ENCODE data around the gene DGKA. TPM values are rescaled to one million over a fixed set of nuclear protein-coding genes. Genes with fewer than 3 reads are reported as not detected.
"Not testable (repeated sequence)": the region's sequence is repeated elsewhere in the genome, so short reads cannot be mapped to it uniquely, and the experiment has no call there.

The DGKA gene
- polyA plus RNA-seq (2012; ENCODE audit: missing spikeins) = 41.2 TPM

GRCh38 chr12:55930771-55931316 lies at the start of gene DGKA:
Gene DGKA (plus strand): TSS chr12:55931162. CDS start chr12:55936504, 5,342 bp downstream.
- FAIRE-seq = peak; percentile 9

DNA sequence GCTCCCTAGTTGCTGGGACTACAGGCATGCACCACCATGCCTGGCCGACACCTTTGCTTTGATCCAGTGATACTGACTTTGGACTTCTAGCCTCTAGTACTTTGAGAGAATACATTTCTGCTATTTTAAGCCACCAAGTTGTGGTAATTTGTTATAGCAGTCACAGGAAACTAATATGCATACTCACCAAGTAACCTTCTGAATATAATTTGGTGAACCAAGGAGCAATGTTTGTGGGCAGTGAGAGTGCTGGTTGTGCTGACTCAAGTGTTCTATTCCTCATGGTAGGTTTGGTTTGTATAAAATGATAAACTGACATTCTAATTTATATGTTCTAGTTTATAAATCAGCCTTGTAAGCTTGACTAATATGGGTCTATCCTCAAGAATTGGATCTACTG lies 45.8 kb upstream of the DGKA start:
- TF ChIP-seq POLR2AphosphoS5 (IDR thresholded peaks at IDR 0.05; ENCODE audit: low read depth, low read length) (no peak), POLR2A (IDR thresholded peaks at IDR 0.05; ENCODE audit: low read depth, low read length) (no peak), TAF1 (IDR thresholded peaks at IDR 0.05; ENCODE audit: borderline replicate concordance, low read depth, low read length) (no peak)
- no peak for FAIRE-seq

More at GRCh38 chr12:55930771-55931316, at the start of gene DGKA:
- DNase-seq (ENCODE audit: insufficient read length) = peak; percentile 52
- no peak for TF ChIP-seq POLR2AphosphoS5 (IDR thresholded peaks at IDR 0.05; ENCODE audit: low read depth, low read length)
- TF ChIP-seq POLR2A (IDR thresholded peaks at IDR 0.05; ENCODE audit: low read depth, low read length) = peak; percentile 43; the same call in 1 of the 2 replicates

GRCh38 chr12:55891310-55891709 lies 39.7 kb upstream of the DGKA start:
- no peak for FAIRE-seq
- TF ChIP-seq TAF1 (IDR thresholded peaks at IDR 0.05; ENCODE audit: borderline replicate concordance, low read depth, low read length) = no peak
- DNase-seq (ENCODE audit: insufficient read length) = no peak

More for the DNA sequence above, 45.8 kb upstream of the DGKA start:
- no peak for DNase-seq (ENCODE audit: insufficient read length)

- FAIRE-seq (no peak), DNase-seq (ENCODE audit: insufficient read length) (no peak)
- TF ChIP-seq POLR2AphosphoS5 (IDR thresholded peaks at IDR 0.05; ENCODE audit: low read depth, low read length) (no peak), POLR2A (IDR thresholded peaks at IDR 0.05; ENCODE audit: low read depth, low read length) (no peak), TAF1 (IDR thresholded peaks at IDR 0.05; ENCODE audit: borderline replicate concordance, low read depth, low read length) (no peak)
Measured at GRCh38 chr12:55893723-55894122, 37.2 kb upstream of the DGKA start.

- TF ChIP-seq POLR2A (IDR thresholded peaks at IDR 0.05; ENCODE audit: low read depth, low read length) (no peak), TAF1 (IDR thresholded peaks at IDR 0.05; ENCODE audit: borderline replicate concordance, low read depth, low read length) (no peak), POLR2AphosphoS5 (IDR thresholded peaks at IDR 0.05; ENCODE audit: low read depth, low read length) (no peak)
- FAIRE-seq = no peak
- DNase-seq (ENCODE audit: insufficient read length) = no peak
Measured at GRCh38 chr12:55899082-55899481, 31.9 kb upstream of the DGKA start.

GRCh38 chr12:55901881-55902490 lies 29.0 kb upstream of the DGKA start:
- FAIRE-seq (no peak), DNase-seq (ENCODE audit: insufficient read length) (no peak)
- no peak for TF ChIP-seq POLR2A (IDR thresholded peaks at IDR 0.05; ENCODE audit: low read depth, low read length)
- TF ChIP-seq POLR2AphosphoS5 (IDR thresholded peaks at IDR 0.05; ENCODE audit: low read depth, low read length) = no peak
- no peak for TF ChIP-seq TAF1 (IDR thresholded peaks at IDR 0.05; ENCODE audit: borderline replicate concordance, low read depth, low read length)

DNA sequence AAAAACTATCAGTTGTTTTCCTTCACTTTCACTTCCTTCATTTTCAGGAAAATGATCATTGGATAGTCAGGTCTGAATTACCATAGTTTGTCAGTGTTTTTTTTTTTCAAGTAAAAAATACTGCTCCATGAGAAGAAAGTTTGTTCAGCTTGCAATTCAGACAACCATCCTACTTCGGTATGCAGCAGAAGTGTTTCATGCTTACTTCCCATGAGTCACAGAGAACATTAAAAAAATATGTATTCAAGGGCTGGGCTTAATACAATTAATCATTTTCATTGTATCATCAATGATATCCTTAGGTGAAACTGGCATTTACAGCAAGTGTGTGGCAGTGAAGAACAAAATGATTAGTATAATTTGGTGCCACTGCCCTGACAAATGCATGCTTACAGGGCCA lies 24.9 kb upstream of the DGKA start:
- TF ChIP-seq TAF1 (IDR thresholded peaks at IDR 0.05; ENCODE audit: borderline replicate concordance, low read depth, low read length) = no peak
- TF ChIP-seq POLR2AphosphoS5 (IDR thresholded peaks at IDR 0.05; ENCODE audit: low read depth, low read length) = no peak
- TF ChIP-seq POLR2A (IDR thresholded peaks at IDR 0.05; ENCODE audit: low read depth, low read length) = no peak
- no peak for FAIRE-seq
- DNase-seq (ENCODE audit: insufficient read length) = no peak

DNA sequence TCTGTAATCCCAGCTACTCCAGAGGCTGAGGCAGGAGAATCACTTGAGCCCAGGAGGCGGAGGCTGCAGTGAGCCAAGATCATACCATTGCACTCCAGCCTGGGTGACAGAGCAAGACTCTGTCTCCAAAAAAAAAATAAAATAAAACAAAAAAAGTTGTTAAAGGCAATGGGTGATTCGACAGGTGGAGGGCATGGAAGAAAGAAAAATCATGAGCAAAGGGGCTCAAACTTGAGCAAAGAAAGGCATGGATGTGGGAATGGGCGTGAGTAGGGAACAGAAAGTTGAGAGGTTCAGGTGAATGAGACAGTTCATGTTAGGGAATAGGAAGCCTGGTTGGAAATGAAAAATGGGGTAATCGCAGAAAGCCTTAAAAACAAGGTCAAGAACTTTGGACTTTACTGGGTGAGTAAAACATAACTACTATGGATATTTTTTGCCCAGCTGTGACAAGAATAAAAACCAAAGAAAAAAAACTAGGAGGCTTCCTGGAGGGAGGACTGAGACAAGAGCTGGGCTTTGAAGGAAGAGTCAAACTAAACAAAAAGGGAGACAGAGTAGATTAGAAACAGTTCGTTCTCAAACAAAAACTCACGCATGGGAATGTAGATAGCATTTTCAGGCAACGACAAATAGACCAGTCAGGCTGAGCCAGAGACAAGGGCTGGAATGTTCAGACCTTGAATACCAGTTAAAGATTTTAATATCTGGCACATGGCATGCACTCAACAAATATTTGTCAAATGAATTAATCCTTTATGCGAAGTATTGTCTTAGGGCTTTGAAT lies 22.0 kb upstream of the DGKA start:
- FAIRE-seq (no peak), DNase-seq (ENCODE audit: insufficient read length) (no peak)

GRCh38 chr12:55909513-55909884 lies 21.5 kb upstream of the DGKA start:
- FAIRE-seq = no peak
- DNase-seq (ENCODE audit: insufficient read length) = no peak
- no peak for TF ChIP-seq TAF1 (IDR thresholded peaks at IDR 0.05; ENCODE audit: borderline replicate concordance, low read depth, low read length)
- TF ChIP-seq POLR2A (IDR thresholded peaks at IDR 0.05; ENCODE audit: low read depth, low read length) = no peak
- no peak for TF ChIP-seq POLR2AphosphoS5 (IDR thresholded peaks at IDR 0.05; ENCODE audit: low read depth, low read length)

More for the DNA sequence above, 22.0 kb upstream of the DGKA start:
- no peak for TF ChIP-seq POLR2AphosphoS5 (IDR thresholded peaks at IDR 0.05; ENCODE audit: low read depth, low read length)
- no peak for TF ChIP-seq TAF1 (IDR thresholded peaks at IDR 0.05; ENCODE audit: borderline replicate concordance, low read depth, low read length)
- no peak for TF ChIP-seq POLR2A (IDR thresholded peaks at IDR 0.05; ENCODE audit: low read depth, low read length)

DNA sequence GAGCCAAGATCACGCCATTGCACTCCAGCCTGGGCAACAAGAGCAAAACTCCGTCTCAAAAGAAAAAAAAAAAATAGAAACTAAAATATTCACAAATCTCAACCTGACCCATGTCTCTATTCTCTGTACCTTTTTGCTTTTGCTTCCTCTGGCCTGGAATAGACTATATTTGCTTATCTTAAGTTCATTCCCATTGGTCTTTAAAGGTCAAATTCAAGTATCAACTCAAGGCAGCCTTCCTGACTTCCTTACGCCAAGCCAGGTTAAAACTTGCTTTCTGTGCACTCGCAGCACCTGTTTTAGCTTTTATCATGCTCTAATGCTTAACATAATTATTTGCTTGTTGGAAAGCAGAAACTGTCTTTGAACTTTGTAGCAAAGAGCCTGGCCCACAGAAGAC lies 18.1 kb upstream of the DGKA start:
- FAIRE-seq = no peak
- no peak for DNase-seq (ENCODE audit: insufficient read length)
- no peak for TF ChIP-seq POLR2A (IDR thresholded peaks at IDR 0.05; ENCODE audit: low read depth, low read length)
- TF ChIP-seq TAF1 (IDR thresholded peaks at IDR 0.05; ENCODE audit: borderline replicate concordance, low read depth, low read length) = no peak
- TF ChIP-seq POLR2AphosphoS5 (IDR thresholded peaks at IDR 0.05; ENCODE audit: low read depth, low read length) = no peak

- DNase-seq (ENCODE audit: insufficient read length) (no peak), FAIRE-seq (no peak)
- TF ChIP-seq TAF1 (IDR thresholded peaks at IDR 0.05; ENCODE audit: borderline replicate concordance, low read depth, low read length) (no peak), POLR2A (IDR thresholded peaks at IDR 0.05; ENCODE audit: low read depth, low read length) (no peak), POLR2AphosphoS5 (IDR thresholded peaks at IDR 0.05; ENCODE audit: low read depth, low read length) (no peak)
Measured at GRCh38 chr12:55915482-55915859, 15.5 kb upstream of the DGKA start.

DNA sequence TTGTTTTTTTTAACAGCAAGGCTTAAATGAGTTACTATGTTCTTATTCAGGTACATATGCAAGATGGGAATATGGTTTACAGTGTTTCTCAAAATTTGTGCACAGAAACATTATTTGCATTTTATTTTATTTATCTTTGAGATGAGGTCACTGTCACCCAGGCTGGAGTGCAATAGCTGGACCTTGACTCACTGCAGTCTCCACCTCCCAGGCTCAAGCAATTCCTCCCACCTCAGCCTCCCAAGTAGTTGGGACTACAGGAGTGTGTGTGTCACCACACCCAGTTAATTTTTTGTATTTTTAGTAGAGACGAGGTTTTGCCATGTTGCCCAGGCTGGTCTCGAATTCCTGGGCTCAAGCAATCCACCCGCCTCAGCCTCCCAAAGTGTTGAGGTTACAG lies 11.9 kb upstream of the DGKA start:
- DNase-seq (ENCODE audit: insufficient read length); FAIRE-seq: not testable (repeated sequence)

Data from GM12892 (cell line).